Kasumi-1 (cell line): ENCODE data around the gene SEC14L6.

Experiments used
- DNase-seq, 2 experiments: peaks; one replicate each; lab custom pipeline; 2025; lab: John Stamatoyannopoulos, UW

Gene SEC14L6

DNA sequence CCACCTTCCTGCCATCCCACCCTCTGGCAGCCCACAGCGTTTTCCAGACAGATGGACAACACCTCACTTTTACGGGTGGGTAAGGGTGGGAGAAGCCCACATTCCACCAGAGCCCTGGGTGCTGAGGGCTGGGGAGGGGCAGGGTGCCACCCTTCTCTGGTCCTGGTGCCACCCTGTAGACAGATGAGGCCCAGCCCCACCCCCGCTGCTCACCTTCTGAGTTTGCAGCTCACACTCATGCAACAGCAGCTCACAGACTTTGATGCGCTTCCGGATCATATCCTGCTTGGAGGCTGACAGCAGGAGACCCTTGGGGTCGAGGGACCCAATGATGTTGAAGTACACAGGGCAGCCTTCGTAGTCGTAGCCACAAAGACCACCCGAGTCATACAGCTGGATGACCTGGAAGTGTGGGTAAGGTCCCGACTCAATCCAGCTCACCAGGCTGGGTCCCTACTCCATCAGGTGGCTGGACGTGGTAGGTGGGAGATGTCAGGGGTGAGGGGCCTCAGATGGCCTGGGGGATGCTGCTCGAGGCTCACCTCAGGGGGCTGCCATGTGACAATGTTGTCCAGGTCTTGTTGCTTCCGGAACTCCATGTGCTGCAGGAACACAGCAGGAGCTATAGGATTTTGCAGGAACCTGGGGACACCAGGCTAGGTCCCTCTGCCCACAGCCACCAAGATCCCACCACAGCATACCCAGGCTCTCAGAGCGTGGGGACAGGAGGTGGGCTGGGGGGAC is 51.3 kb downstream of the SEC14L6 start:
- no peak for DNase-seq

DNA sequence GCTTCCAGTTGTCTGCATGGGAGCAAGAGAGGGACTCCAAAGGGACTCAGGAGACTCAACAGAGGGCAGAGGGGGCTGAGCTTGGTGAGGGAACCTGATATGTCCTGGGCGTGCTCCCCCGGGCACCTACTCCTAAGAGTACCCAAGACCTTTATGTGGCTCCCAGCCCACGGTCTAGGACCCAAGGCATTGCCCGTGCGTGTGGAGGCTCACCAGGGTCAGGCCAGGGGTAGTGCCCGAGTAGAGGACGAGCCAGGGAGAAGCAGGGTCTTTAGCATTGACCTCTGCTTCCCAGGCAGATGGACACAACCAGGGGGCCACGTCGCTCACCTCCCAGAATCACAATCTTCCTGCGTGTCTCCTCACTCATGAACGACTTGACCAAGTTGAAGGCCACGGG is 54.4 kb downstream of the SEC14L6 start:
- DNase-seq = no peak

DNA sequence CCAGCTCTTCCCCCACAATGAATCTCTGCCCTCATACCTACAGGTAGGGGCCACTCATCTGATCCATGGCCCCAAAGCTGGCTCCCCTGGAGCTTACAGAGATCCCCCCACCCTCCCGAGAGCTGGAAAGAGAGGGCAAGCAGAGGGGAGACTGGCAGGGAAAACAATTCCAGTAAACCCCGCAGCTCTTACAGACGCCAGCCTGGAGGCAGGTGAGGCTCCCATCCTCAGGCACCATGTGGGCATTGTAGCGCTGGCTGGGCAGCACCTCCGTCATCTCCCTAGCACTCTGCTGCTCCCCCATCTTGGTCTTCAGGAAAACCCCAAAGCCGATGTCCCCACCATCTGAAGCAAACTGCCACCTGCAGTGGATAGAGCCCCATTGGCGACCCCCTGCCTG is 55.2 kb downstream of the SEC14L6 start:
- DNase-seq = no peak

DNA sequence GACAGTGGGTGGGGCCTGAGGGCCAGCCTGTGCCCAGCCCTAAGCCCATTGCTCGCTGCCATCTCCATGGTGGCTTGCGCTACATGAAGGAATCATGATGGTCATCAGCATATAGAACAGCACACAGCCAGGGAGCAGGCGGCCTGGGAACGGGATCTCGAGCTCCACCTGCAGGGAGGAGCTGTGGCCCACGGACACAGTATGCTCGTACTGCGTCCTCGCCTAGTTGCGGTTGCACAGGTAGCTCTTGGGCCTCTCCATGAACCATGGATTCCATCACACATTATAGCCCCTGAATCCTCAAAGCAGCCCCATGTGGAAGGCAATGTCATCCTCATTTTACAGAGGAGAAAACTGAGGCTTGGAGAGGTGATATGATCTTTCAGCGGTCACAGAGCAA is 56.1 kb downstream of the SEC14L6 start:
- peak; percentile 2 to 7 for DNase-seq

DNA sequence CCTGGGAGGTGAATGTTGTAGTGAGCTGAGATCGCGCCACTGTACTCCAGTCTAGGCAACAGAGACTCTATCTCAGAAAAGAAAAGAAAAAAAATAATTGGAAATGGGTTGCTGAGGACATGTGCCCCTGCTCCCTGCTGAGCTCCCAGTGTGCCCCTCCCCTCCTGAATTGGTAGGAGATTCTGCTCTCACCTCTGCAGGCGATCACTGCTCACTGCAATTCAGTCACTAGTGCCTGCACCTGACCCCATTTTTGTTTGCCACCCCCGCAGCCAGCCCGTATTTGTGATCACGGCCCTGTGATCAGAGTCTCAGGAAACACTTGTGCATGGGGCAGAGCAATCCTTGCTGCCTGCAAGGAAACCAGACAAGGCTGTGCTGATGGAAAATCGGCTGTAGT is 58.4 kb downstream of the SEC14L6 start:
- no peak for DNase-seq

GRCh38 chr22:30486661-30487115 is 59.9 kb downstream of the SEC14L6 start:
- DNase-seq = no peak

- DNase-seq = no peak
Observed at GRCh38 chr22:30486118-30486517, 60.4 kb downstream of the SEC14L6 start.

GRCh38 chr22:30485362-30485988 is 61.1 kb downstream of the SEC14L6 start:
- peak; percentile 44 to 47 for DNase-seq

DNA sequence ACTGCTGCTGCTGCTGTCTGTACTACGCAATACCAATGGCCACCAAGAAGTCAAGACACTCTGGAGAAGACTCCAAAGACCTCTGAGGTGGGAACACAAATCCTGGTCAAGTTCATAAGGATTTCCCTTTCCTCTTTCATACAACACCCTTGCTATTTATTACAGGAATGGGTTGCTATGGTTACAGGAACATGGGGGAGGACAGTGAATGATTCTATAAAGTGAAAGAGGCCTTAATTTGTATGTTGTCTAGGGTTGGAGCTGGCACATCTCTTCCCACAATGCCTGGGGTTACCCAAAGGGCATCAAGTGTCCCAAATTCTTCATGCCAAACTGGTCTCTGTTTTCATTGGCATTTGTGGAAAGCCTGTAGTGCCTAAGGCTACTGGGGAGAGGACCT is 63.4 kb downstream of the SEC14L6 start:
- no peak for DNase-seq

- DNase-seq = no peak
Observed at GRCh38 chr22:30481711-30482110, 64.8 kb downstream of the SEC14L6 start.

DNA sequence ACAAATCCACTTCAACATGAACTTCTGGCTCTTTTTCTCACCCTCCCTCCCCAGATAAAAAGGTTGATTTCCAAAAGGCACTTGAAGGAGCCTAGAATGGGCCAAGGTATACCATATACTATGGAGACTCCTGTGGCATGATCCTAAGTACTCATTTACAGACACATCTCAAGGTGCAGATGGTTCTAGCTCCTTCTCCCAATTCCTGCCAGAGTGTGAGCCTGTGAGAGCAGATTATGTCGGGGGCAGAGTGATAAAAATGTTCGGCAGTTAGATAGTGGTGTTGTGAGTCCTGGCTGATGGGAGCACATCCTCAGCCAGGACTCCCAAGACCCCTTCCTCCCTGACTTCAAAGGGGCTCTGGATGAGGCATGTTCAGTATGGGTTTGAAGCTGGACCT is 66.6 kb downstream of the SEC14L6 start:
- DNase-seq = no peak

- DNase-seq = no peak
Observed at GRCh38 chr22:30474683-30475424, 71.7 kb downstream of the SEC14L6 start.

DNA sequence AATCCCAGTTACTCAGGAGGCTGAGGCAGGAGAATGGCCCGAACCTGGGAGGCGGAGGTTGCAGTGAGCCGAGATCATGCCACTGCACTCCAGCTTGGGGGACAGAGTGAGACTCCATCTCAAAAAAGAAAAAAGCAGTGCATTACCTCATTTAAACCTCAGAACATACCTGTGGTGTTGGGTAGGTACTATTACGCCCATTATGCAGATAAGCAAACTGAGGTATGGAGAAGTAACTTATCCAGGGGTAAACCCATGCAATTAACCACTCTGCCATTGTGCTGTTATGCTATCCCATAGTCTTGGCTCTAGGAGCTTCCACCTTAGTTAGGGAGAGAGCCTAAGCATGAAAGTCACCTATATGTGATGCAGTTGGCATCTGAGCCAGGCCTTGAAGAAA is 72.4 kb downstream of the SEC14L6 start:
- no peak for DNase-seq

DNA sequence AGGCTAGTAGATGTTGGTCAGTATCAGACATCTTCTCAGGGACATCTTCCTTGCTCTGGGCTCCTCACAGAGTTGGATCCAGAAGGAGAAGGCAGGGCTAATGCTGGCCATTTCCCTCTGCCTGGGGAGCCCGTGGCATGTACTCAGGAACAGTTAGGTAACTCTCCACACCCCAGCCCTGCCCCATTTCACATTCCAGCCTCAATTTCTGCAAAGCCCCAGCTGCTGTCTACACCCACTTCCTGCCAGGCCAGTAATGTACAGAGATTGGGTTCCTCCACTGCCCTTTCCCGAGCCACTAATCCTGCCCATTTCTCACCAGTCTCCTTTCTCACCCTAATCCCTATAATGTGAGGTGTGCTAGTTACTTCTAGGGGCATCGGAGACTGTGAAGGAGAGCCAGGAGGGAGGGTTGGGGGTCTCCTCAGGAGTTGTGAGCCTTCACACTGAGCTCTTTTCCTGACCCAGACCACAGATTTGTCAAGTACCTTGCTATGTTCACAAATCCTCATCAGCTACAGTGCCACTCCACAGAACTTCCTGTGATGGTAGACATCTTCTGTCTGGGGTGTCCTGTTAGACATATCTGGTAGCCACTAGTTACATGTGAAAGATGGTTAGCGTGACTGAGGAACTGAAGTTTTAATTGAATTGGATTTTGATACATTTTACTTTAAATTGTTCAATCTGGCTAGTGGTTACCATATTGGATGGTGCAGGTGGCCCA is 73.4 kb downstream of the SEC14L6 start:
- no peak for DNase-seq
